ENCODE measurements around the gene TBC1D4. TPM values are rescaled to one million over a fixed set of nuclear protein-coding genes. Genes with fewer than 3 reads are reported as not detected.

The TBC1D4 gene
- total RNA-seq, 2 donors from 2014 or later = 64.3 to 162 TPM

DNA sequence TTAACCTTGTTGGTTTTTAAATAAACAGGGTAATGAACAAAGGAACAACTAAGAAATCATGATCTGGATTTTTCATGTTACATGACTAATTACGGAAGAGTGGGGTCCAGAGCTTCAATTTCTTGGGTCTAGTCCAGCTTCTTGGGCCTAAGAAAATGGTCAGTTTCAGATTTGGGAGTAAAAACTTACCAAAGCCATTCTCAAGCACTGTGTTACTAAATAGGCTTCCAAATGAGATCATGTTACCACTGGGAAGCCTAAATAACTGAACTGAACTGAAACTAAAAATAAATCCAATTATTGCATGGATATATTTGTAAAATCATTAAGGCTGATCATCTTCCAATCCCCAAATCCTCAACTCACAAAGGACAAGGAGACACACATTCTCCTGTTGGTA lies 13.9 kb downstream of the TBC1D4 start:
- Histone ChIP-seq H3K4me3 (no peak overlapping the region), H3K4me1 (peaks cover 0 to 27% of the 10 kb centered on the region in 2 donors), H3K36me3 (no peaks in the 10 kb centered on the region), H3K9me3 (no peaks in the 10 kb centered on the region), H3K27me3 (no peaks in the 10 kb centered on the region), H3K27ac (peak overlapping the region; percentile 6 to 16)
- TF ChIP-seq, protein P1, sequence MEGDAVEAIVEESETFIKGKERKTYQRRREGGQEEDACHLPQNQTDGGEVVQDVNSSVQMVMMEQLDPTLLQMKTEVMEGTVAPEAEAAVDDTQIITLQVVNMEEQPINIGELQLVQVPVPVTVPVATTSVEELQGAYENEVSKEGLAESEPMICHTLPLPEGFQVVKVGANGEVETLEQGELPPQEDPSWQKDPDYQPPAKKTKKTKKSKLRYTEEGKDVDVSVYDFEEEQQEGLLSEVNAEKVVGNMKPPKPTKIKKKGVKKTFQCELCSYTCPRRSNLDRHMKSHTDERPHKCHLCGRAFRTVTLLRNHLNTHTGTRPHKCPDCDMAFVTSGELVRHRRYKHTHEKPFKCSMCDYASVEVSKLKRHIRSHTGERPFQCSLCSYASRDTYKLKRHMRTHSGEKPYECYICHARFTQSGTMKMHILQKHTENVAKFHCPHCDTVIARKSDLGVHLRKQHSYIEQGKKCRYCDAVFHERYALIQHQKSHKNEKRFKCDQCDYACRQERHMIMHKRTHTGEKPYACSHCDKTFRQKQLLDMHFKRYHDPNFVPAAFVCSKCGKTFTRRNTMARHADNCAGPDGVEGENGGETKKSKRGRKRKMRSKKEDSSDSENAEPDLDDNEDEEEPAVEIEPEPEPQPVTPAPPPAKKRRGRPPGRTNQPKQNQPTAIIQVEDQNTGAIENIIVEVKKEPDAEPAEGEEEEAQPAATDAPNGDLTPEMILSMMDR (IDR thresholded peaks at IDR 0.05) = no peak
- no peak for DNase-seq (ENCODE audit: low spot score)

DNA sequence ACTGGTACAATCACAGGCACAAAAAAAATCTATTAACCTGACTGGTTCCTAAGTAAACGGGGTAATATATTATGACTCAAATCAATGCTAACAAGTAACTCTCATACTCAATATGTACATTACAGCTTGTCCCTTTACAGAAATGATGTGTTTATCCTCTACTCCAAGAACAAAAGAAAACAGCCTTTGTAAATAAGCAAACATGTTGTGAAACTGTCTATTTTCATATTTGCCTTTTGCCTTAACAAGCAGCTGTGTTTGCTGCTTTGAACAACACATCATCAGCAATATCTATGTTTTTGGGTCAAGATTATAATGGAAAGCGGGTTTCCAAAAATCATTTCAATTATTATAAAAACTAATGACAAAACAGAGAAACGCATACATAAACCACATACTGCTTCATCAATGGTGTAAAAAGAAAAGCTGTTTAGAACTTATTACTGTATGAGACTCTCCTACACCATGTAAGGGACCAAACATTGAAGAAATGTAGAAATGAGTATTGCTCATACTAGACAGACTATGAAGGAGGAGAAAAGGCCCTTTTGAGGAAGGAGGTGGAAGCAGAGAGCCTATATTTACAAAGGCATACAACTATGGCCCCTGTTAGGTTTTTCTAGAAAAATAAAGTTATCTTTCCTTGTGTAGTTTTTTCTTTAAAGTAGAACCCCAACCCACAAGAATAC lies 14.8 kb downstream of the TBC1D4 start:
- Histone ChIP-seq H3K27me3 (no peaks in the 10 kb centered on the region), H3K4me1 (peaks cover 0 to 21% of the 10 kb centered on the region in 2 donors), H3K9me3 (no peaks in the 10 kb centered on the region), H3K27ac (peak overlapping the region in 1 of 2 donors; percentile 16), H3K4me3 (no peak overlapping the region), H3K36me3 (no peaks in the 10 kb centered on the region)
- no peak for DNase-seq (ENCODE audit: low spot score)
- TF ChIP-seq, protein P1 (IDR thresholded peaks at IDR 0.05) = no peak

DNA sequence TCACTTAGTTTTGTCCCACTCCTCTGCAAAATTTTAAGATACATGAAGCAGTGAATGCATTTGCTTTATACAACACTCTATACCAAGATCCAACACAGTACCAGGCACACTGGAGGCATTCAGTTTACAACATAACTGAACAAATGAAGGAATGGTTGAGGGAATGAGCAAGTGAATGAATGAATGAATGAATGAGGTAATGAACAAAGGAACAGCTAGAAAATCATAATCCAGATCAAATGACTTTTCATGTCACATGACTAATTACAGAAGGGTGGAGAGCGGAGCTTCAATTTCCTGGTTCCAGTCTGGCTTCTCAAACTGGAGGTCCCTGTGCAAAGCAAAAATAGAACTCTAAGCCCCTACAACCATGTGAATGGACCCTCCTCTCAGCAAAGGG lies 16.7 kb downstream of the TBC1D4 start:
- Histone ChIP-seq H3K27me3 (no peaks in the 10 kb centered on the region), H3K9me3 (no peaks in the 10 kb centered on the region), H3K4me1 (peaks cover 0 to 36% of the 10 kb centered on the region in 2 donors), H3K36me3 (no peaks in the 10 kb centered on the region), H3K4me3 (no peak overlapping the region), H3K27ac (no peak overlapping the region)
- TF ChIP-seq, protein P1 (IDR thresholded peaks at IDR 0.05) = no peak
- DNase-seq (ENCODE audit: low spot score) = no peak

GRCh38 chr13:75461314-75461713 lies 20.7 kb downstream of the TBC1D4 start:
- Histone ChIP-seq H3K27me3 (no peaks in the 10 kb centered on the region), H3K4me1 (peaks cover 0 to 54% of the 10 kb centered on the region in 2 donors), H3K36me3 (no peaks in the 10 kb centered on the region), H3K27ac (no peak overlapping the region), H3K9me3 (no peaks in the 10 kb centered on the region), H3K4me3 (no peak overlapping the region)
- no peak for DNase-seq (ENCODE audit: low spot score)
- TF ChIP-seq, protein P1 (IDR thresholded peaks at IDR 0.05) = no peak

- H3K4me1 ChIP-seq = peaks cover 0 to 58% of the 10 kb centered on the region in 2 donors
- H3K27ac ChIP-seq = no peak overlapping the region
- no peaks in the 10 kb centered on the region for H3K9me3 ChIP-seq
- H3K4me3 ChIP-seq = no peak overlapping the region
- no peaks in the 10 kb centered on the region for H3K27me3 ChIP-seq
- TF ChIP-seq, protein P1 (IDR thresholded peaks at IDR 0.05) = no peak
- DNase-seq (ENCODE audit: low spot score) = no peak
- H3K36me3 ChIP-seq = no peaks in the 10 kb centered on the region
These were observed 21.3 kb downstream of the TBC1D4 start for GRCh38 chr13:75460644-75461043.

Data from right atrium auricular region (tissue), 2 donors.